Measurements from ENCODE around the gene MARCHF10. TPM values are rescaled to one million over a fixed set of nuclear protein-coding genes. Genes with fewer than 3 reads are reported as not detected.

Gene MARCHF10
- total and polyA plus RNA-seq, 3 donors from 2014 or later = 61.5 to 266 (median 118) TPM

- 83 to 88% methylated on average over 12 of the region's 12 CpGs for whole genome bisulfite sequencing, 2 donors
- intact Hi-C loops (cut with DNase I; ENCODE audit: low total_unique reads) = no loop called here
- no peak for DNase-seq
- H3K36me3 ChIP-seq (ENCODE audit: low read depth, missing control alignments) = no peaks in the 10 kb centered on the region
- TF ChIP-seq, protein P1, sequence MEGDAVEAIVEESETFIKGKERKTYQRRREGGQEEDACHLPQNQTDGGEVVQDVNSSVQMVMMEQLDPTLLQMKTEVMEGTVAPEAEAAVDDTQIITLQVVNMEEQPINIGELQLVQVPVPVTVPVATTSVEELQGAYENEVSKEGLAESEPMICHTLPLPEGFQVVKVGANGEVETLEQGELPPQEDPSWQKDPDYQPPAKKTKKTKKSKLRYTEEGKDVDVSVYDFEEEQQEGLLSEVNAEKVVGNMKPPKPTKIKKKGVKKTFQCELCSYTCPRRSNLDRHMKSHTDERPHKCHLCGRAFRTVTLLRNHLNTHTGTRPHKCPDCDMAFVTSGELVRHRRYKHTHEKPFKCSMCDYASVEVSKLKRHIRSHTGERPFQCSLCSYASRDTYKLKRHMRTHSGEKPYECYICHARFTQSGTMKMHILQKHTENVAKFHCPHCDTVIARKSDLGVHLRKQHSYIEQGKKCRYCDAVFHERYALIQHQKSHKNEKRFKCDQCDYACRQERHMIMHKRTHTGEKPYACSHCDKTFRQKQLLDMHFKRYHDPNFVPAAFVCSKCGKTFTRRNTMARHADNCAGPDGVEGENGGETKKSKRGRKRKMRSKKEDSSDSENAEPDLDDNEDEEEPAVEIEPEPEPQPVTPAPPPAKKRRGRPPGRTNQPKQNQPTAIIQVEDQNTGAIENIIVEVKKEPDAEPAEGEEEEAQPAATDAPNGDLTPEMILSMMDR (IDR thresholded peaks at IDR 0.05) = no peak
- no peak for TF ChIP-seq POLR2A (IDR thresholded peaks at IDR 0.05)
- no peaks in the 10 kb centered on the region for H3K27me3 ChIP-seq
- H3K4me1 ChIP-seq = no peaks in the 10 kb centered on the region
- no peak overlapping the region for H3K27ac ChIP-seq
- H3K9me3 ChIP-seq = no peaks in the 10 kb centered on the region
- H3K4me3 ChIP-seq = no peak overlapping the region
These were observed 56.9 kb downstream of the MARCHF10 start for GRCh38 chr17:62751060-62751691.

GRCh38 chr17:62750631-62751051, 57.5 kb downstream of the MARCHF10 start:
- no peaks in the 10 kb centered on the region for H3K9me3 ChIP-seq
- no peak overlapping the region for H3K27ac ChIP-seq
- TF ChIP-seq, protein P1 (IDR thresholded peaks at IDR 0.05) = no peak
- TF ChIP-seq POLR2A (IDR thresholded peaks at IDR 0.05) = no peak
- H3K4me1 ChIP-seq = no peaks in the 10 kb centered on the region
- no peaks in the 10 kb centered on the region for H3K36me3 ChIP-seq (ENCODE audit: low read depth, missing control alignments)
- H3K27me3 ChIP-seq = no peaks in the 10 kb centered on the region
- 55 to 70% methylated on average over 9 to 15 of the region's 15 CpGs for WGBS, 2 donors
- no peak for DNase-seq
- intact Hi-C loops (cut with DNase I; ENCODE audit: low total_unique reads) = no loop called here
- H3K4me3 ChIP-seq = no peak overlapping the region

DNA sequence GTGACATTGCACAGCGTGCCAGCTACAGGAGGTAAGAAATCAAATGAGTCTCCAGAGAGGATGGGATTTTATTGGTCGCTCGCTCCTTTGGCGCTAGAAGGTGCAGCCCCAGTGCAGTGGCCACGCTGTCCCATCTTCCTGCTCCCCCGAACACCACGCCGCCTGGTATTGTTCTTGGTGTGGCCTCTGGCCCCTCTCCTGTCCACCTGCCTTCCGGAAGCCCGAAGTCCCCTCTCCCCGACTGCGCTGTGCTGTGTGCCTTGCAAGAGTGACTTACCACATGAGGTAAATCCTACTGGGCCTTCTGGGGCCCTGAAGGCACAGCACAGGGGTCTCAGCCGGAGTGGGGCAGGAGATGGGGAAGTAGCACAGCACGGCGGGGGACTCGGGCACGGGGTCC, 58.2 kb downstream of the MARCHF10 start:
- no peak for DNase-seq
- H3K36me3 ChIP-seq (ENCODE audit: low read depth, missing control alignments) = no peaks in the 10 kb centered on the region
- H3K4me1 ChIP-seq = no peaks in the 10 kb centered on the region
- intact Hi-C loops (cut with DNase I; ENCODE audit: low total_unique reads) = no loop called here
- WGBS, 2 donors = 94 to 96% methylated on average over 16 to 17 of the region's 17 CpGs
- no peaks in the 10 kb centered on the region for H3K9me3 ChIP-seq
- no peak overlapping the region for H3K27ac ChIP-seq
- no peaks in the 10 kb centered on the region for H3K27me3 ChIP-seq
- no peak for TF ChIP-seq POLR2A (IDR thresholded peaks at IDR 0.05)
- TF ChIP-seq, protein P1 (IDR thresholded peaks at IDR 0.05) = no peak
- no peak overlapping the region for H3K4me3 ChIP-seq

DNA sequence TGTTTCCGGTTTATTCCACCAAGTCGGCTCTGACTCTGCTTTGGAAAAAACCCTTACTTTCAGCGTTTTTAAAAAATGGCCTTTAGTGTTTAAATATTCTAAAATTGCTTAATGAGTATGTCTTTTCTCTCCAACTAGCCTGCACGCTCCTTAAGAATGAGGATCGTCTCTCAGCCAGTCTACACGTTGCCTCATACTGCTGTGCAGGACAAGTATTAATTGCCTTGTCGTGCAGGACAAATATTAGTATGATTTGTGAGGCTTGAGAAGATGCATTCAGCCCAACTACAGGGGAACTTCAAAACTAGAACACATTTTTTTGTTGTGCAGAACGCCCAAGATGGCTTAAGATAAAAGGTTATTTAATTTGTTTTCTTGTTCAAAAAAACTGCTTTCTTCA, 61.2 kb downstream of the MARCHF10 start:
- H3K9me3 ChIP-seq = no peaks in the 10 kb centered on the region
- no peaks in the 10 kb centered on the region for H3K36me3 ChIP-seq (ENCODE audit: low read depth, missing control alignments)
- no peak overlapping the region for H3K27ac ChIP-seq
- intact Hi-C loops (cut with DNase I; ENCODE audit: low total_unique reads) = no loop called here
- no peaks in the 10 kb centered on the region for H3K27me3 ChIP-seq
- H3K4me3 ChIP-seq = no peak overlapping the region
- no peak for DNase-seq
- WGBS, 2 donors = 81 to 84% methylated on average over 8 of the region's 8 CpGs
- no peak for TF ChIP-seq POLR2A (IDR thresholded peaks at IDR 0.05)
- TF ChIP-seq, protein P1 (IDR thresholded peaks at IDR 0.05) = no peak
- no peaks in the 10 kb centered on the region for H3K4me1 ChIP-seq

GRCh38 chr17:62745806-62746205, 62.3 kb downstream of the MARCHF10 start:
- H3K4me3 ChIP-seq = no peak overlapping the region

More at GRCh38 chr17:62745806-62746205, 62.3 kb downstream of the MARCHF10 start:
- TF ChIP-seq, protein P1 (IDR thresholded peaks at IDR 0.05) = no peak
- 90 to 91% methylated on average over 7 of the region's 7 CpGs for WGBS, 2 donors
- Histone ChIP-seq H3K36me3 (ENCODE audit: low read depth, missing control alignments) (no peaks in the 10 kb centered on the region), H3K27ac (no peak overlapping the region), H3K9me3 (no peaks in the 10 kb centered on the region), H3K4me1 (no peaks in the 10 kb centered on the region), H3K27me3 (no peaks in the 10 kb centered on the region)
- intact Hi-C loops (cut with DNase I; ENCODE audit: low total_unique reads) = no loop called here
- DNase-seq = no peak

All from testis (tissue), 3 donors.